Duodenal mucosa (tissue), 2 donors: ENCODE data around the gene TMEM198.

Experiments
- H3K27ac ChIP-seq: one replicate; pipeline ENCODE4 v1.7.0; 2013; ENCODE audit warnings: low read depth, low read length
- H3K27me3 ChIP-seq, 2 donors: one replicate each; pipeline ENCODE4 v1.7.0; 2013; ENCODE audit warnings: low read length in 2 of 2, control low read depth in 1 of 2; ENCODE audit not compliant: insufficient read depth in 2 of 2, control insufficient read depth in 1 of 2
- H3K36me3 ChIP-seq, 2 donors: one replicate each; pipeline ENCODE4 v1.7.0; 2013; ENCODE audit warnings: low read length in 2 of 2, control low read depth in 1 of 2; ENCODE audit not compliant: insufficient read depth in 2 of 2, control insufficient read depth in 1 of 2
- H3K4me1 ChIP-seq, 2 donors: one replicate each; pipeline ENCODE4 v1.7.0; 2013; ENCODE audit warnings: low read length in 2 of 2, control low read depth in 1 of 2; ENCODE audit not compliant: insufficient read depth in 2 of 2, control insufficient read depth in 1 of 2
- H3K4me3 ChIP-seq, 2 donors: one replicate each; pipeline ENCODE4 v1.7.0; 2013; ENCODE audit warnings: low read length in 2 of 2, low read depth in 1 of 2
- H3K9ac ChIP-seq, 2 donors: one replicate each; pipeline ENCODE4 v1.7.0; 2013; ENCODE audit warnings: low read length in 2 of 2, low read depth in 1 of 2
- H3K9me3 ChIP-seq, 2 donors: one replicate each; pipeline ENCODE4 v1.7.0; 2013; ENCODE audit warnings: low read length in 2 of 2, control low read depth in 1 of 2; ENCODE audit not compliant: control insufficient read depth in 1 of 2

The TMEM198 gene

DNA sequence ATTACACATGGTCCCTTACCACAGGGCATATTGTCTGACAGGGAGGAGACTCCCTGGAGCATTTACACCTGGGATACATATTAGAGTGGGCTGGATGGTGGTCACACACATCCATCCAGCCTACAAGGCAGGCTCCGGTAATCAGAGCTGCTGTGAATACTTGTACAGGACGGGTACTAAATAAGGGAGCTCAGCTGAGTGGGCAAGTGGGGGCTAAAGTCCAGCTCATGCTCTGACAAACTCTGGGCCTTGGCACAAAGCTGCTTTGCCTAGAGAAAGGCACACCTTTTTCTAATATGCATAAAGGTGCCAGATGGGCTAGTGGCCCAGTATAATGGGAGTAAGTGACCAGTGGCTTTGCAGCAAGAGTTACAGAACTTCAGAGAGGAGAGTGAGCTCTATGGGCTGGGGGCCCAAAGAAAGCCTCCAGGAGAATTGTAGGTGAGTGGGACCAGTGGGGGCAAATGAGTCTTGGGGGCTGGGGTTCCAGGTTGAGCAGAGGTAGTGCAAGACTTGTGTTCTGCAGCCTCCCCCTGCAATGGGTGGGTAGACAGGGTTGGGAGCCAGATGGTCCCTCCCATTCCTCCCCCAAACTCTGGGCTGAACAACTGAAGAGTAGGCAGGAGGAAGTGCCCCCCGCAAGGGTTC lies 1.6 kb downstream of the TMEM198 start:
- Histone ChIP-seq H3K27me3 (no peaks in the 10 kb centered on the region), H3K27ac (no peak overlapping the region), H3K36me3 (peaks cover 7 to 8% of the 10 kb centered on the region in 2 donors), H3K4me1 (peaks cover 28 to 30% of the 10 kb centered on the region in 2 donors), H3K4me3 (no peak overlapping the region), H3K9ac (no peak overlapping the region), H3K9me3 (no peaks in the 10 kb centered on the region)

DNA sequence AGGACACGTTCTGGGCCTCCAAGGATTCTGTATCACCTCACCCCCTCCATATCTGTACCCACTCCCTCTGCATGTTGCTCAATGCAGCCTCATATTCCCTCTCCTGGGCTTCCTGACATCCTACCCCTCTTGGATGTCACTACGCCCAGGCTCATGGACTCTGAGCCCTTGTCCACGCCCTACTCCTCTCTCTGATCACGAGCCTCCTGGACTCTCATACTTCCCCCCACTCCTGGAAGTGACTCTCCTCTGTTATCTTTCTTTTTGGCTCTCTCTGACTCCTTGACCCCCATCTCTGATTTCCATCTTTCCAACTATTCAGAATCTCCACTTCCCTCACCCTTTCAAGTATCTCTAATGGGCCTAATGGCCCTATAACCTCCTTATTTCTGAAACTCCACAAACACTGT lies 2.1 kb downstream of the TMEM198 start:
- H3K9me3 ChIP-seq = no peaks in the 10 kb centered on the region
- H3K36me3 ChIP-seq = peaks cover 2% of the 10 kb centered on the region in 2 donors
- H3K4me3 ChIP-seq = no peak overlapping the region
- H3K4me1 ChIP-seq = peaks cover 28 to 30% of the 10 kb centered on the region in 2 donors
- peaks cover 0 to under 1% of the 10 kb centered on the region in 2 donors for H3K27me3 ChIP-seq
- no peak overlapping the region for H3K9ac ChIP-seq
- no peak overlapping the region for H3K27ac ChIP-seq

DNA sequence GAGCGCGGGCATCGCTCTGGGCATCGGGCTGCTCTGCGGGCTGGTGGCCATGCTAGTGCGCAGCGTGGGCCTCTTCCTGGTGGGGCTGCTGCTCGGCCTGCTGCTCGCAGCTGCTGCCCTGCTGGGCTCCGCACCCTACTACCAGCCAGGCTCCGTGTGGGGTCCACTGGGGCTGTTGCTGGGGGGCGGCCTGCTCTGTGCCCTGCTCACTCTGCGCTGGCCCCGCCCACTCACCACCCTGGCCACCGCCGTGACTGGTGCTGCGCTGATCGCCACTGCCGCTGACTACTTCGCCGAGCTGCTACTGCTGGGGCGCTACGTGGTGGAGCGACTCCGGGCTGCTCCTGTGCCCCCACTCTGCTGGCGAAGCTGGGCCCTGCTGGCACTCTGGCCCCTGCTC lies 3.8 kb downstream of the TMEM198 start:
- Histone ChIP-seq H3K4me1 (peaks cover 23 to 26% of the 10 kb centered on the region in 2 donors), H3K9me3 (no peaks in the 10 kb centered on the region), H3K9ac (no peak overlapping the region), H3K4me3 (no peak overlapping the region), H3K27me3 (peaks cover 2 to 10% of the 10 kb centered on the region in 2 donors), H3K27ac (no peak overlapping the region), H3K36me3 (no peaks in the 10 kb centered on the region)

GRCh38 chr2:219548990-219549389 lies 5.2 kb downstream of the TMEM198 start:
- peaks cover 16 to 20% of the 10 kb centered on the region in 2 donors for H3K27me3 ChIP-seq
- H3K4me3 ChIP-seq = no peak overlapping the region
- no peak overlapping the region for H3K9ac ChIP-seq
- no peak overlapping the region for H3K27ac ChIP-seq
- no peaks in the 10 kb centered on the region for H3K9me3 ChIP-seq
- H3K36me3 ChIP-seq = no peaks in the 10 kb centered on the region
- peaks cover 23 to 24% of the 10 kb centered on the region in 2 donors for H3K4me1 ChIP-seq

GRCh38 chr2:219549619-219550018 lies 5.8 kb downstream of the TMEM198 start:
- Histone ChIP-seq H3K4me1 (peaks cover 17% of the 10 kb centered on the region in 2 donors), H3K9ac (no peak overlapping the region), H3K36me3 (no peaks in the 10 kb centered on the region), H3K27ac (no peak overlapping the region), H3K4me3 (no peak overlapping the region), H3K27me3 (peaks cover 20 to 22% of the 10 kb centered on the region in 2 donors), H3K9me3 (no peaks in the 10 kb centered on the region)

DNA sequence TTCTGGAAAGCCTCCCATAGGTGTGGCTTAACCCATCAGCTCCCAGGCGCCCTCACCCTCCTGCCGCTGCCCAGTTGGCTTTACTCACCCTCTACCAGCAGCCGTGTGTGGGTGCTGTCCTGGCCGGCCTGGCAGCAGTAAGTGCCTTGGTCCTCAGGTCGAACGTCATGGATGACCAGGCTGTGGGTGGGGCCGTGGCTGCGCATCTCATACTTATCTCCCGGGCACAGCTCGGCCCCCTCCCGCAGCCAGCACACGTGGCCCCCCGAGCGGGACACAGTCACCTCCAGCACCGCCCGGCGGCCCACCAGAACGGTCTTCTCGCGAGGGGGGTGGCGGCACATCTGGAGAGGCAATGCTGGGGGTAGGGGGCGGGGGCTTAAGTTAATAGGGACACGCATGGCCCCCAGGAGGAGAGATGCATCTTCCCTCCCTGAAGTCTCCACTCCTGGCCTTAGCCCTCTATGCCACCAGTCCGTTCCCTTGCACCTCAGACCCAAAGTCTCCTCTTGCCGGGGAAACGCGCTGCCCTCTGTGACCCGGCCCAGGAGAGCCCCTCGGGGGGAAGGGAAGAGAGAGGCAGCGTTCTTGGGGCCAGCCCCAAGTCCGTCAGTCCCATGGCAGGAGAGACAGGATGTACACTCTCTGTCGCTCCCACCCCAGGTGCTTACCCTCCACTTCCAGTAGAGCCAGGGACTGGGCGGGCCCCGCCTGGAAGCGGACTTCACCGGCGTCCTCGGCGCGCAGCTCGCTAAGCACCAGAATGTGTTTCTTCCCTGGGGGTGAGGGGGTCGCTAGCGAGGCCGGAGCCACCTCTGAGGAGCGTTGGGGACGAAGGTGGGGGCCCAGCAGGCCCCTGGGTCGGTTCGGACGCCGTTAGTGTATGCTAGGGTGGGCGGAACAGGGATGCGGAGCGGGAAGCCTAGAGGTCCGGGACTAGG lies 7.9 kb downstream of the TMEM198 start:
- Histone ChIP-seq H3K9ac (peak overlapping the region in 1 of 2 donors; percentile 38), H3K27ac (no peak overlapping the region)

GRCh38 chr2:219552382-219553167 lies 8.7 kb downstream of the TMEM198 start:
- peaks cover 20 to 22% of the 10 kb centered on the region in 2 donors for H3K27me3 ChIP-seq
- no peak overlapping the region for H3K27ac ChIP-seq
- peaks cover 5 to 9% of the 10 kb centered on the region in 2 donors for H3K4me1 ChIP-seq
- no peaks in the 10 kb centered on the region for H3K36me3 ChIP-seq
- peak overlapping the region in 1 of 2 donors; percentile 51 for H3K9ac ChIP-seq
- H3K9me3 ChIP-seq = no peaks in the 10 kb centered on the region
- H3K4me3 ChIP-seq = peak overlapping the region; percentile 54 to 71

More for the DNA sequence above, 7.9 kb downstream of the TMEM198 start:
- peaks cover 20 to 22% of the 10 kb centered on the region in 2 donors for H3K27me3 ChIP-seq
- no peaks in the 10 kb centered on the region for H3K9me3 ChIP-seq
- peak overlapping the region; percentile 54 to 71 for H3K4me3 ChIP-seq
- H3K4me1 ChIP-seq = peaks cover 5 to 9% of the 10 kb centered on the region in 2 donors
- H3K36me3 ChIP-seq = no peaks in the 10 kb centered on the region

DNA sequence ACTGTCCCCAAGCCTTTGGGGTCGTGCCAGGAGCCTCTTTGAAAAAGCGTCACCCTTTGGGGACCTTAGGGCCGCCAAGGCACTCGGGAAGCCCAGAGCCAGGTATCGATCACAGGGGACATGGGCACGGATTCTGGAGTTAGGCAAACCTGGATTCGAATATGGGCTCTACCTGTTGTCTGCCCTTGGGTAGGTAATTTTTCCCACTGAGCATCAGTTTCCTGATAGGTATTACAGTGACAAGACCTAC lies 9.3 kb downstream of the TMEM198 start:
- Histone ChIP-seq H3K4me1 (peaks cover 5 to 9% of the 10 kb centered on the region in 2 donors), H3K27ac (no peak overlapping the region), H3K27me3 (peaks cover 20 to 22% of the 10 kb centered on the region in 2 donors), H3K9ac (no peak overlapping the region), H3K9me3 (no peaks in the 10 kb centered on the region), H3K4me3 (peak overlapping the region; percentile 54 to 71), H3K36me3 (no peaks in the 10 kb centered on the region)

DNA sequence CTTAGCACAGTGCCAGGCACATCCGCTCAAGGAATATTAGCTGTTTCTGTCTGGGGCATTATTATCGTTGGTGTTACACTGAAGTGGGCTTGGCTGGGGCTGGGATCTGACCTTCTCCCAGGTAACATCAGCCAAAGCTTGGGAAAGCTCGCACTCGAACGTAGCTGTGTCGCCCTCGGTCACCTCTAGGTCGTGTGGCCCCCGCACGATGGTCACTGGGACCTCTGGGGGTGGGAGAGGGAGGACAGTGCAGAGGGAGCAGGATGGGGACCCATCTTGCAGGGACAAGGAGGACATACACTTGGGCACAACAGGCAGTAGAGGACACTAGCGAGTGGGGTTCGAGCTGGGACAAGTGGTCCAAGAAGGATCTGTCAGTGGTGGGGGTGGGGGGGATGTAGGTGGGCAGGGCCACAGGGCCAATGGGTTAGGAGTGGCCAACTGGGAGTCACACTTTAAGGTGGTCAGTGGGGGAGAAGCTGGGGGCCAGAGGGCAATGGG lies 9.7 kb downstream of the TMEM198 start:
- Histone ChIP-seq H3K4me1 (peaks cover 5 to 9% of the 10 kb centered on the region in 2 donors), H3K36me3 (no peaks in the 10 kb centered on the region), H3K27ac (no peak overlapping the region), H3K9me3 (no peaks in the 10 kb centered on the region), H3K4me3 (no peak overlapping the region), H3K9ac (no peak overlapping the region), H3K27me3 (peaks cover 20 to 22% of the 10 kb centered on the region in 2 donors)
